B cell (primary cell): ENCODE results near the gene OR9G1. TPM values are rescaled to one million over a fixed set of nuclear protein-coding genes. Genes with fewer than 3 reads are reported as not detected.

Source experiments
- ATAC-seq: fragments of 200-7000 bp; cut with Tn5 transposase; one replicate; pipeline ENCODE4 v1.10.0; 2021; ENCODE audit warnings: low read depth, mild to moderate bottlenecking, moderate number of reproducible peaks, moderate library complexity
- CTCF ChIA-PET: fragments of 350-600 bp; sonication (Branson Sonifier 250); formaldehyde crosslinking; loops from one replicate; lab custom pipeline; 2021; ENCODE audit warnings: antibody characterized with exemption, inconsistent platforms; lab: Charles Lee
- POLR2A ChIA-PET: fragments of 350-600 bp; sonication (Branson Sonifier 250); formaldehyde crosslinking; loops from one replicate; lab custom pipeline; 2021; ENCODE audit warnings: antibody characterized with exemption; lab: Charles Lee
- DNase-seq: peaks from one replicate; pipeline ENCODE4 v3.0.0; 2013
- H2AFZ ChIP-seq: 2 replicates; pipeline ENCODE4 v1.6.1; 2012; ENCODE audit warnings: mild to moderate bottlenecking, low read depth, low read length; ENCODE audit not compliant: insufficient read depth, poor library complexity, severe bottlenecking
- H3K27ac ChIP-seq, 2 donors: 1 replicate in 1 of 2; 2 replicates in 1 of 2; pipeline ENCODE4 v1.5.1; 2012 to 2013; ENCODE audit warnings: low read length in 2 of 2, mild to moderate bottlenecking in 2 of 2, moderate library complexity in 1 of 2
- H3K27me3 ChIP-seq, 4 experiments: fragments of 200-600 bp in 1 of 4; sonication (generic) in 1 of 4; replicated peaks in 1 of 4; 1 replicate in 2 of 4; 2 replicates in 2 of 4; pipeline versions ENCODE4 v1.6.1 to v1.7.0; 2013 to 2016; ENCODE audit warnings: low read length in 3 of 4, mild to moderate bottlenecking in 2 of 4, mixed read lengths in 1 of 4, moderate library complexity in 1 of 4; ENCODE audit not compliant: insufficient read depth in 4 of 4, control insufficient read depth in 3 of 4; ENCODE audit errors: control extremely low read depth in 1 of 4
- H3K36me3 ChIP-seq, 2 experiments: replicated peaks in 1 of 2; 1 replicate in 1 of 2; 2 replicates in 1 of 2; pipeline versions ENCODE4 v1.6.1 to v1.7.1; 2013; ENCODE audit warnings: low read length in 1 of 2; ENCODE audit not compliant: insufficient read depth in 2 of 2, control insufficient read depth in 1 of 2; ENCODE audit errors: control extremely low read depth in 1 of 2, extremely low read depth in 1 of 2
- H3K4me1 ChIP-seq, 2 donors: fragments of 200-600 bp in 1 of 2; sonication (generic) in 1 of 2; 1 replicate in 1 of 2; 2 replicates in 1 of 2; pipeline versions ENCODE4 v1.5.1 to v1.6.1; 2013 to 2017; ENCODE audit warnings: low read length in 2 of 2; ENCODE audit not compliant: control insufficient read depth in 2 of 2, insufficient read depth in 2 of 2
- H3K4me2 ChIP-seq: replicated peaks from 2 replicates; pipeline ENCODE3; 2012; ENCODE audit warnings: mild to moderate bottlenecking, low read depth, low read length; ENCODE audit not compliant: poor library complexity, severe bottlenecking
- H3K4me3 ChIP-seq, 5 experiments: fragments of 200-600 bp in 1 of 5; sonication (generic) in 1 of 5; 1 replicate in 3 of 5; 2 replicates in 2 of 5; pipeline versions ENCODE4 v1.5.1 to v1.7.0; 2011 to 2016; ENCODE audit warnings: low read length in 4 of 5, mild to moderate bottlenecking in 4 of 5, low read depth in 2 of 5, control low read depth in 1 of 5, moderate library complexity in 1 of 5; ENCODE audit not compliant: insufficient read depth in 1 of 5; ENCODE audit errors: control extremely low read depth in 1 of 5, extremely low read depth in 1 of 5
- H3K79me2 ChIP-seq: fragments of 200-600 bp; sonication (generic); one replicate; pipeline ENCODE4 v1.6.0; 2016; ENCODE audit warnings: low read length; ENCODE audit not compliant: control insufficient read depth, insufficient read depth
- H3K9ac ChIP-seq: fragments of 200-600 bp; sonication (generic); 2 replicates; pipeline ENCODE4 v1.6.1; 2017; ENCODE audit warnings: mild to moderate bottlenecking, low read length, moderate library complexity
- H3K9me3 ChIP-seq, 3 donors: one replicate each; pipeline versions ENCODE4 v1.6.1 to v1.7.1; 2013; ENCODE audit warnings: low read length in 2 of 3; ENCODE audit not compliant: control insufficient read depth in 2 of 3, insufficient read depth in 1 of 3; ENCODE audit errors: control extremely low read depth in 1 of 3
- H4K20me1 ChIP-seq: 2 replicates; pipeline ENCODE4 v1.6.0; 2012; ENCODE audit warnings: mild to moderate bottlenecking, low read length; ENCODE audit not compliant: insufficient read depth, control insufficient read depth, poor library complexity, severe bottlenecking
- H3K27ac Mint-ChIP-seq: one replicate; pipeline ENCODE4 v1.8.0; 2021; ENCODE audit warnings: mixed read lengths
- H3K27me3 Mint-ChIP-seq: one replicate; pipeline ENCODE4 v1.8.0; 2021; ENCODE audit warnings: mixed read lengths
- H3K4me1 Mint-ChIP-seq: one replicate; pipeline ENCODE4 v1.8.0; 2021; ENCODE audit warnings: mixed read lengths
- H3K4me3 Mint-ChIP-seq: one replicate; pipeline ENCODE4 v1.8.0; 2021; ENCODE audit warnings: mixed read lengths
- H3K9me3 Mint-ChIP-seq: one replicate; pipeline ENCODE4 v1.8.0; 2022; ENCODE audit warnings: mixed read lengths; ENCODE audit not compliant: insufficient read depth
- EZH2 ChIP-seq: IDR thresholded peaks from 2 replicates; pipeline ENCODE4 v1.6.1; 2012; ENCODE audit warnings: borderline replicate concordance, low read depth, mild to moderate bottlenecking, moderate library complexity, low read length; ENCODE audit not compliant: insufficient read depth, poor library complexity, severe bottlenecking
- WGBS: methylation state at CpG from one replicate; pipeline ENCODE4 v1.1.5; 2013; ENCODE audit warnings: missing lambda C conversion rate; ENCODE audit not compliant: insufficient coverage; 5-methylcytosine and 5-hydroxymethylcytosine counted together
- intact Hi-C: fragments of 100-400 bp; cut with micrococcal nuclease; formaldehyde crosslinking; loops from one replicate; pipeline ENCODE4 v1.10.0; 2022
- polyA plus RNA-seq: library from polyadenylated mRNA; depleted of rRNA; stranded (reverse); fragments of >200 nt; gene quantifications from 2 replicates; pipeline ENCODE4 v1.2.3, GENCODE V29; 2012
- total RNA-seq, 2 donors: library from RNA; stranded (reverse); fragments of 120-200 nt in 1 of 2; gene quantifications; 1 replicate in 1 of 2; 2 replicates in 1 of 2; pipeline versions ENCODE4 v1.2.3 to v1.2.4, GENCODE V29; 2013 to 2022
- TF ChIP-seq, protein P1 (sequence below): fragments of 200-600 bp; IDR thresholded peaks from one replicate; pipeline ENCODE4 v1.8.0; 2022; ENCODE audit warnings: antibody characterized with exemption, mild to moderate bottlenecking

The OR9G1 gene
- total and polyA plus RNA-seq, 2 donors (not counting 1 experiment from before 2014, with no cell fraction given), result not detected

DNA sequence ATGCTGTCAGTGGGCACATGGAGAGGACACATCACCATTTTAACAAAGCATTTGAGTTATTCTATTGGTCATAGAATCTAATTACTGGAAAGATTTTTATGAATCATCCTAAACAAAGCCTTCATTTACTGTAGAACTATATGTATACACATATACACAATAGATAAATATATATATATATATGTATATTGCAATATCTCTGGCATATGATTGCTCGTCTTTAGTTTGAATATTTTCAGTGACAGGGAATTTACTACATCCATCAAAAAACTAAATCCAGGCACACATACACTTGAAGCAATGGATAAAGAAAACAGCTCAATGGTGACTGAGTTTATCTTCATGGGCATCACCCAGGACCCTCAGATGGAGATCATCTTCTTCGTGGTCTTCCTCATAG, 35.5 kb upstream of the OR9G1 start, which contains the start of gene OR5AR1:
Gene OR5AR1 (plus strand): TSS at position 301 of the 400 bp plus-strand sequence. CDS start 0 bp downstream, at position 301.
- ATAC-seq (no peak), DNase-seq (no peak)
- Histone ChIP-seq H3K9ac (no peak within 1 kb of the TSS), H3K4me1 (no peaks in the 10 kb centered on the region), H3K27me3 (no peaks in the 10 kb centered on the region), H2AFZ (no peak within 1 kb of the TSS), H3K27ac (no peak within 1 kb of the TSS), H3K4me3 (no peak within 1 kb of the TSS), H4K20me1 (no peaks in the 10 kb centered on the region), H3K79me2 (no peaks in the 10 kb centered on the region), H3K4me2 (no peak within 1 kb of the TSS), H3K36me3 (no peaks in the 10 kb centered on the region), H3K9me3 (no peaks in the 10 kb centered on the region)
- H3K4me3 Mint-ChIP-seq, result no peak within 1 kb of the TSS
- intact Hi-C loops, result no loop called here
- CTCF ChIA-PET, result no interaction called here
- no peak for TF ChIP-seq EZH2
- TF ChIP-seq, protein P1, sequence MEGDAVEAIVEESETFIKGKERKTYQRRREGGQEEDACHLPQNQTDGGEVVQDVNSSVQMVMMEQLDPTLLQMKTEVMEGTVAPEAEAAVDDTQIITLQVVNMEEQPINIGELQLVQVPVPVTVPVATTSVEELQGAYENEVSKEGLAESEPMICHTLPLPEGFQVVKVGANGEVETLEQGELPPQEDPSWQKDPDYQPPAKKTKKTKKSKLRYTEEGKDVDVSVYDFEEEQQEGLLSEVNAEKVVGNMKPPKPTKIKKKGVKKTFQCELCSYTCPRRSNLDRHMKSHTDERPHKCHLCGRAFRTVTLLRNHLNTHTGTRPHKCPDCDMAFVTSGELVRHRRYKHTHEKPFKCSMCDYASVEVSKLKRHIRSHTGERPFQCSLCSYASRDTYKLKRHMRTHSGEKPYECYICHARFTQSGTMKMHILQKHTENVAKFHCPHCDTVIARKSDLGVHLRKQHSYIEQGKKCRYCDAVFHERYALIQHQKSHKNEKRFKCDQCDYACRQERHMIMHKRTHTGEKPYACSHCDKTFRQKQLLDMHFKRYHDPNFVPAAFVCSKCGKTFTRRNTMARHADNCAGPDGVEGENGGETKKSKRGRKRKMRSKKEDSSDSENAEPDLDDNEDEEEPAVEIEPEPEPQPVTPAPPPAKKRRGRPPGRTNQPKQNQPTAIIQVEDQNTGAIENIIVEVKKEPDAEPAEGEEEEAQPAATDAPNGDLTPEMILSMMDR, result no peak
- peaks cover 4% of the 10 kb centered on the region for H3K9me3 Mint-ChIP-seq
- WGBS, result no CpG with 5 or more reads among the region's 2 CpGs
- H3K27me3 Mint-ChIP-seq, result no peaks in the 10 kb centered on the region
- POLR2A ChIA-PET, result no interaction called here
- H3K27ac Mint-ChIP-seq, result no peak within 1 kb of the TSS
- no peaks in the 10 kb centered on the region for H3K4me1 Mint-ChIP-seq

GRCh38 chr11:56670984-56671383, 27.9 kb upstream of the OR9G1 start:
- no CpG with 5 or more reads among the region's 2 CpGs for WGBS
- Mint-ChIP-seq H3K9me3 (peaks cover 4% of the 10 kb centered on the region), H3K4me1 (no peaks in the 10 kb centered on the region), H3K4me3 (no peak overlapping the region), H3K27ac (no peak overlapping the region), H3K27me3 (no peaks in the 10 kb centered on the region)
- intact Hi-C loops, result no loop called here
- Histone ChIP-seq H4K20me1 (no peaks in the 10 kb centered on the region), H3K79me2 (no peaks in the 10 kb centered on the region), H3K4me1 (no peaks in the 10 kb centered on the region), H3K9me3 (no peaks in the 10 kb centered on the region), H3K27ac (no peak overlapping the region), H3K36me3 (no peaks in the 10 kb centered on the region), H3K4me3 (no peak overlapping the region), H3K27me3 (no peaks in the 10 kb centered on the region), H3K9ac (no peak overlapping the region), H3K4me2 (no peak overlapping the region), H2AFZ (no peak overlapping the region)
- POLR2A ChIA-PET, result no interaction called here
- CTCF ChIA-PET, result no interaction called here
- DNase-seq (no peak), ATAC-seq (no peak)
- TF ChIP-seq EZH2, result no peak
- TF ChIP-seq, protein P1, result no peak
